Measurements from ENCODE around the gene MACROD2.

- TF ChIP-seq CTCF (IDR thresholded peaks at IDR 0.05): no peak
- TF ChIP-seq POLR2A (IDR thresholded peaks at IDR 0.05): no peak
These were observed 1565.8 kb downstream of the MACROD2 start for GRCh38 chr20:15561070-15561569.
